KMS-11 (cell line): ENCODE data around the gene IRX5.

Experiments used
- H2AFZ ChIP-seq: fragments of 200-600 bp; sonication (generic); 2 replicates; pipeline ENCODE4 v1.6.1; 2016; ENCODE audit warnings: antibody characterized with exemption, mixed run types, low read depth
- H3K27ac ChIP-seq: fragments of 200-600 bp; sonication (generic); 2 replicates; pipeline ENCODE4 v1.6.1; 2016; ENCODE audit warnings: mild to moderate bottlenecking, mixed run types
- H3K27me3 ChIP-seq: fragments of 200-600 bp; sonication (generic); 2 replicates; pipeline ENCODE4 v1.6.1; 2017; ENCODE audit warnings: mild to moderate bottlenecking, low read depth, mixed run types, moderate library complexity; ENCODE audit not compliant: insufficient read depth
- H3K36me3 ChIP-seq: fragments of 200-600 bp; sonication (generic); 2 replicates; pipeline ENCODE4 v1.6.1; 2017; ENCODE audit warnings: mild to moderate bottlenecking, mixed run types; ENCODE audit not compliant: insufficient read depth
- H3K4me1 ChIP-seq: fragments of 200-600 bp; sonication (generic); 2 replicates; pipeline ENCODE4 v1.6.1; 2016; ENCODE audit warnings: mild to moderate bottlenecking, low read depth, mixed run types; ENCODE audit not compliant: poor library complexity, severe bottlenecking
- H3K4me2 ChIP-seq: fragments of 200-600 bp; sonication (generic); 2 replicates; pipeline ENCODE4 v1.7.0; 2016; ENCODE audit warnings: mild to moderate bottlenecking, mixed run types
- H3K4me3 ChIP-seq: fragments of 200-600 bp; sonication (generic); IDR thresholded peaks from 2 replicates; pipeline ENCODE4 v1.6.1; 2017; ENCODE audit warnings: low read depth, low read length, mixed read lengths; ENCODE audit not compliant: insufficient read depth
- H3K79me2 ChIP-seq: fragments of 200-600 bp; sonication (generic); 2 replicates; pipeline ENCODE4 v1.6.1; 2016; ENCODE audit warnings: low read depth, mixed run types; ENCODE audit not compliant: insufficient read depth
- H3K9ac ChIP-seq: fragments of 200-600 bp; sonication (generic); 2 replicates; pipeline ENCODE4 v1.6.1; 2016; ENCODE audit warnings: mild to moderate bottlenecking, mixed run types
- H4K20me1 ChIP-seq: fragments of 200-600 bp; sonication (generic); 2 replicates; pipeline ENCODE4 v1.6.1; 2016; ENCODE audit warnings: mild to moderate bottlenecking, mixed run types; ENCODE audit not compliant: insufficient read depth
- CTCF ChIP-seq: fragments of 200-600 bp; sonication (generic); conservative IDR thresholded peaks from 2 replicates; pipeline ENCODE4 v1.6.1; 2017; ENCODE audit warnings: low read depth, mild to moderate bottlenecking, antibody characterized with exemption, low read length, moderate library complexity, mixed read lengths

The IRX5 gene

GRCh38 chr16:54890381-54890780 lies 40.3 kb upstream of the IRX5 start:
- H3K27me3 ChIP-seq = no peaks in the 10 kb centered on the region
- no peak for TF ChIP-seq CTCF
- H2AFZ ChIP-seq = no peak overlapping the region
- no peak overlapping the region for H3K4me3 ChIP-seq
- H3K4me2 ChIP-seq = no peak overlapping the region
- no peaks in the 10 kb centered on the region for H3K36me3 ChIP-seq
- no peak overlapping the region for H3K27ac ChIP-seq
- no peaks in the 10 kb centered on the region for H3K4me1 ChIP-seq
- H3K79me2 ChIP-seq = no peaks in the 10 kb centered on the region
- H4K20me1 ChIP-seq = no peaks in the 10 kb centered on the region
- no peak overlapping the region for H3K9ac ChIP-seq

- Histone ChIP-seq H3K9ac (no peak overlapping the region), H3K4me2 (no peak overlapping the region), H3K4me3 (no peak overlapping the region), H3K4me1 (no peaks in the 10 kb centered on the region), H3K79me2 (no peaks in the 10 kb centered on the region), H3K36me3 (no peaks in the 10 kb centered on the region), H2AFZ (no peak overlapping the region), H3K27ac (no peak overlapping the region), H3K27me3 (no peaks in the 10 kb centered on the region), H4K20me1 (no peaks in the 10 kb centered on the region)
- no peak for TF ChIP-seq CTCF
Observed at GRCh38 chr16:54891346-54891745, 39.3 kb upstream of the IRX5 start.

GRCh38 chr16:54892981-54893380 lies 37.7 kb upstream of the IRX5 start:
- H3K4me3 ChIP-seq = no peak overlapping the region
- no peak overlapping the region for H3K27ac ChIP-seq
- H2AFZ ChIP-seq = no peak overlapping the region
- no peaks in the 10 kb centered on the region for H3K36me3 ChIP-seq
- H4K20me1 ChIP-seq = no peaks in the 10 kb centered on the region
- no peak overlapping the region for H3K9ac ChIP-seq
- H3K4me1 ChIP-seq = no peaks in the 10 kb centered on the region
- H3K27me3 ChIP-seq = no peaks in the 10 kb centered on the region
- H3K4me2 ChIP-seq = no peak overlapping the region
- no peak for TF ChIP-seq CTCF
- no peaks in the 10 kb centered on the region for H3K79me2 ChIP-seq

- Histone ChIP-seq H3K9ac (no peak overlapping the region), H3K4me1 (no peaks in the 10 kb centered on the region), H2AFZ (no peak overlapping the region), H3K27me3 (no peaks in the 10 kb centered on the region), H3K36me3 (no peaks in the 10 kb centered on the region), H4K20me1 (no peaks in the 10 kb centered on the region), H3K4me3 (no peak overlapping the region), H3K79me2 (no peaks in the 10 kb centered on the region), H3K27ac (no peak overlapping the region), H3K4me2 (no peak overlapping the region)
- TF ChIP-seq CTCF = no peak
Observed at GRCh38 chr16:54897930-54898329, 32.7 kb upstream of the IRX5 start.

- H3K4me1 ChIP-seq = no peaks in the 10 kb centered on the region
- H3K9ac ChIP-seq = no peak overlapping the region
- no peaks in the 10 kb centered on the region for H4K20me1 ChIP-seq
- no peak for TF ChIP-seq CTCF
- no peak overlapping the region for H2AFZ ChIP-seq
- no peak overlapping the region for H3K4me2 ChIP-seq
- H3K79me2 ChIP-seq = no peaks in the 10 kb centered on the region
- no peaks in the 10 kb centered on the region for H3K27me3 ChIP-seq
- H3K27ac ChIP-seq = no peak overlapping the region
- no peak overlapping the region for H3K4me3 ChIP-seq
- no peaks in the 10 kb centered on the region for H3K36me3 ChIP-seq
Observed at GRCh38 chr16:54901606-54902005, 29.1 kb upstream of the IRX5 start.
